PC-3 (cell line): ENCODE data around the gene TMEM86A.

Source experiments
- CTCF ChIP-seq: fragments of 300-600 bp; sonication (generic); conservative IDR thresholded peaks from 2 replicates; pipeline ENCODE4 v1.5.1; 2017; ENCODE audit warnings: antibody characterized with exemption, low read depth, mild to moderate bottlenecking, low read length
- EZH2phosphoT487 ChIP-seq: fragments of 300-600 bp; sonication (generic); IDR thresholded peaks from 2 replicates; pipeline ENCODE4 v1.6.1; 2018; ENCODE audit warnings: mild to moderate bottlenecking, antibody characterized with exemption, low read length, borderline replicate concordance

DNA sequence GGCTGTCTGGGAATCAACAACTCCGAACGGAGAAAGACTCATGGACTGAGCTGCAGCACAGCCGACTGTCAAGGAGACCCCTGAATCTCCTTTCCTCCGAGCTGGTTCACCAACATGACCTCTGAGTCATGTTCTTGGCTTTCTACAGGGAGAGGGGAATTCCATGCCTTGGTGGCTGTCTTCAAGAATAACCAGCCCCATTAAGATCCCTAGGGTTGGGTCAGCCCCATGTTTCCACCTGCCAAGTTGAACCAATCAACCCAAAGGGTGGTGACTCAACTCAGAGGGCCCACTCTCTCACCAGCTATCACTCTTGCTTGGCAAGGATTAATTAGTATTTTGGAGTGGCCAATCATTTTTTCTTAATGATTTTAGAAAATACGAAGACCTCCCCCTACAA lies 55.7 kb downstream of the TMEM86A start:
- TF ChIP-seq CTCF (no peak), EZH2phosphoT487 (no peak)
